Measurements from ENCODE around the gene HTRA1. TPM values are rescaled to one million over a fixed set of nuclear protein-coding genes. Genes with fewer than 3 reads are reported as not detected.
A peak's percentile ranks its signal among the peaks of the same experiment; 100 is the strongest.

HTRA1 gene
- total RNA-seq, 4 donors from 2014 or later, result 14.2 to 23.2 (median 17.2) TPM

DNA sequence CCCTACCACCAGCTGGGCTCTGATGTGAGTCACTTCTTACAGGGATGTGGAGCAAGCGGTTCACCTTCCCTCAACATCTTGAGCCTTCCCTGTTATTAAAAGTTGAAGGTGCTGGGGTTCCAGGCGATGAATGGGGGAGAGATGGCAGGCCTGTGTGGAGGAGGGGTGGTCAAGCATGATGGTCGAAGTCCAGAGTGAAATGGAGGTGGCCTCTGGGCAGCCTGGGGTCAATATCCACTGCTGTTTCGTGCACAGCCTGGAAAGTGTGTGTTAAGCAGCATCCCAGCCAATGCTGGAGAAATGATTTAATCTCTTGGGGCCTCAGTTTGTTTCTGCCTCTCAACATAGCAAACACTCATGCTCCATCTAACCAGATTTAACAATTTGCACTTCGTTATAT is 65.5 kb downstream of the HTRA1 start:
- intact Hi-C loops (cut with DNase I; ENCODE audit: low total_unique reads), result no loop called here
- H3K27ac ChIP-seq, result no peak overlapping the region
- TF ChIP-seq, protein P1, sequence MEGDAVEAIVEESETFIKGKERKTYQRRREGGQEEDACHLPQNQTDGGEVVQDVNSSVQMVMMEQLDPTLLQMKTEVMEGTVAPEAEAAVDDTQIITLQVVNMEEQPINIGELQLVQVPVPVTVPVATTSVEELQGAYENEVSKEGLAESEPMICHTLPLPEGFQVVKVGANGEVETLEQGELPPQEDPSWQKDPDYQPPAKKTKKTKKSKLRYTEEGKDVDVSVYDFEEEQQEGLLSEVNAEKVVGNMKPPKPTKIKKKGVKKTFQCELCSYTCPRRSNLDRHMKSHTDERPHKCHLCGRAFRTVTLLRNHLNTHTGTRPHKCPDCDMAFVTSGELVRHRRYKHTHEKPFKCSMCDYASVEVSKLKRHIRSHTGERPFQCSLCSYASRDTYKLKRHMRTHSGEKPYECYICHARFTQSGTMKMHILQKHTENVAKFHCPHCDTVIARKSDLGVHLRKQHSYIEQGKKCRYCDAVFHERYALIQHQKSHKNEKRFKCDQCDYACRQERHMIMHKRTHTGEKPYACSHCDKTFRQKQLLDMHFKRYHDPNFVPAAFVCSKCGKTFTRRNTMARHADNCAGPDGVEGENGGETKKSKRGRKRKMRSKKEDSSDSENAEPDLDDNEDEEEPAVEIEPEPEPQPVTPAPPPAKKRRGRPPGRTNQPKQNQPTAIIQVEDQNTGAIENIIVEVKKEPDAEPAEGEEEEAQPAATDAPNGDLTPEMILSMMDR (IDR thresholded peaks at IDR 0.05 in 4 of 5, conservative IDR thresholded peaks at IDR 0.05 in 1 of 5), result no peak
- no peak for DNase-seq
- H3K36me3 ChIP-seq, result no peaks in the 10 kb centered on the region
- ATAC-seq, result no peak
- H3K9me3 ChIP-seq, result no peaks in the 10 kb centered on the region
- H3K4me3 ChIP-seq, result no peak overlapping the region
- H3K4me1 ChIP-seq, result peaks cover 0 to 7% of the 10 kb centered on the region in 2 donors
- no peaks in the 10 kb centered on the region for H3K27me3 ChIP-seq
- in situ Hi-C loops (cut with MboI; ENCODE audit: low sequenced_read_pairs in 4 of 4), result no loop called here

DNA sequence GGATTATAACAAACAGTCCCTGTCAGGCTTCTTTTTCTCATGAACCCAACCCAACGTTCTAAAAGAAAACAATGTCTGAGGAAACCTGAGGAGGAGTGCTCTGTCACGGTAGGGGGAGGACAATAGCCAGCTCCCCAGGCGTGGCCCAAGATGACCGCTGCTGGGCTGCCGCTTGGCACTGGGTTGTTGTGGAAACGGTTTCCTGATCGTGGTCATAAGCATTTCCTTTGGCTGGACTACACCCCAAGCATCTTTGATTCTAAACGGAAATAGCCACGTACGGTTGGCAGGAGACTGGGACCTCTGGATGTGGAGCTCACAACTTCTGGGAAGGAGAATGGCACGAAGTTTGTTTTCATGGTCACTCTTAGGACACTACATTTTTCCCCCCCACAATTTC is 68.8 kb downstream of the HTRA1 start:
- in situ Hi-C loops (cut with MboI; ENCODE audit: low sequenced_read_pairs in 4 of 4) (no loop called here), intact Hi-C loops (cut with DNase I; ENCODE audit: low total_unique reads) (no loop called here)
- H3K9me3 ChIP-seq, result no peaks in the 10 kb centered on the region
- ATAC-seq (peak; percentile 39), DNase-seq (no peak)
- H3K4me3 ChIP-seq, result no peak overlapping the region
- peak overlapping the region in 1 of 4 donors; percentile 18 for H3K27ac ChIP-seq
- H3K27me3 ChIP-seq, result no peaks in the 10 kb centered on the region
- TF ChIP-seq, protein P1 (IDR thresholded peaks at IDR 0.05 in 4 of 5, conservative IDR thresholded peaks at IDR 0.05 in 1 of 5), result no peak
- no peak for TF ChIP-seq POLR2A (IDR thresholded peaks at IDR 0.05)
- peaks cover 0 to 7% of the 10 kb centered on the region in 2 donors for H3K4me1 ChIP-seq
- H3K36me3 ChIP-seq, result no peaks in the 10 kb centered on the region

DNA sequence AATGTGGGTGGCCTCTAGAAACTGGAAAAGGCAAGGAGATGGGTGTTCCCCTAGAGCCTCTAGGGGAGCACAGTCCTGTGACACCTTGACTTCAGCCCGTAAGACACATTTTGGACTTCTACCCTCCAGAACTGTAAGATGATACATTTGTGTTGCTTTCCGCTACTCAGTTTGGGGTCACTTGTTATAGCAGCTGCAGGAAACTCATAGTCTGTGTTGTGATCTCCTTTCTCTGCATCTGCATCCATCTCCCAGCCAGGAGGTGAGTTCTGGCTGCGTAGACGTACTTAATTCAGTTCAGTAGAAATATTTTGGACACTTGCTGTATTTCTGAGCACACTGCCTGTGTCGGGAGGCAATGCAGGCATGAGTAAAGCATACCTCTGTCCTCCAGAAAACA is 69.9 kb downstream of the HTRA1 start:
- TF ChIP-seq, protein P1 (IDR thresholded peaks at IDR 0.05 in 4 of 5, conservative IDR thresholded peaks at IDR 0.05 in 1 of 5), result no peak
- TF ChIP-seq POLR2A (IDR thresholded peaks at IDR 0.05), result no peak
- Histone ChIP-seq H3K27me3 (no peaks in the 10 kb centered on the region), H3K27ac (no peak overlapping the region), H3K36me3 (no peaks in the 10 kb centered on the region), H3K4me3 (no peak overlapping the region), H3K4me1 (peaks cover 0 to 7% of the 10 kb centered on the region in 2 donors), H3K9me3 (no peaks in the 10 kb centered on the region)
- in situ Hi-C loops (cut with MboI; ENCODE audit: low sequenced_read_pairs in 4 of 4), result no loop called here
- no peak for ATAC-seq
- intact Hi-C loops (cut with DNase I; ENCODE audit: low total_unique reads), result no loop called here
- no peak for DNase-seq

DNA sequence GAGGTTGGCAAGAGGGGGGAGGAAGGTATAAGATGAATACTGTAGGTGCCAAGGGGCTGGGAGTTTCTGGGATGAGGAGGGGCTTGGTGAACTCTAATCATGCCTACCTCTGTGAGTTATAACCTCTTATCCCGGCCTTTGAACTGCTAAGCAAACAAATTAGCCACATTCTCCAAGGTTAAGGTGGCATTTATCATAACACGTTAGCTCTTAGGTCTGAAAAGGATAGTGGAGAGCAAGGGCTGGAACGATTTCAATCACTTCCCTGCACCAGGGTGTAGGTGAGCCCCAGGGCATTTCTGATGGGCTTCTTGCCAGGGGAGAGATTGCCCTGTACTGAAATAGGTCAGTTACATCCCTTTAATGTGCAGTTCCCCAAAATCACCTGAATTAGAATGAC is 70.6 kb downstream of the HTRA1 start:
- peaks cover 0 to 7% of the 10 kb centered on the region in 2 donors for H3K4me1 ChIP-seq
- H3K9me3 ChIP-seq, result no peaks in the 10 kb centered on the region
- intact Hi-C loops (cut with DNase I; ENCODE audit: low total_unique reads) (no loop called here), in situ Hi-C loops (cut with MboI; ENCODE audit: low sequenced_read_pairs in 4 of 4) (no loop called here)
- TF ChIP-seq, protein P1 (IDR thresholded peaks at IDR 0.05 in 4 of 5, conservative IDR thresholded peaks at IDR 0.05 in 1 of 5), result no peak
- TF ChIP-seq POLR2A (IDR thresholded peaks at IDR 0.05), result no peak
- H3K4me3 ChIP-seq, result no peak overlapping the region
- no peak for ATAC-seq
- H3K36me3 ChIP-seq, result no peaks in the 10 kb centered on the region
- no peak overlapping the region for H3K27ac ChIP-seq
- DNase-seq, result no peak
- no peaks in the 10 kb centered on the region for H3K27me3 ChIP-seq

DNA sequence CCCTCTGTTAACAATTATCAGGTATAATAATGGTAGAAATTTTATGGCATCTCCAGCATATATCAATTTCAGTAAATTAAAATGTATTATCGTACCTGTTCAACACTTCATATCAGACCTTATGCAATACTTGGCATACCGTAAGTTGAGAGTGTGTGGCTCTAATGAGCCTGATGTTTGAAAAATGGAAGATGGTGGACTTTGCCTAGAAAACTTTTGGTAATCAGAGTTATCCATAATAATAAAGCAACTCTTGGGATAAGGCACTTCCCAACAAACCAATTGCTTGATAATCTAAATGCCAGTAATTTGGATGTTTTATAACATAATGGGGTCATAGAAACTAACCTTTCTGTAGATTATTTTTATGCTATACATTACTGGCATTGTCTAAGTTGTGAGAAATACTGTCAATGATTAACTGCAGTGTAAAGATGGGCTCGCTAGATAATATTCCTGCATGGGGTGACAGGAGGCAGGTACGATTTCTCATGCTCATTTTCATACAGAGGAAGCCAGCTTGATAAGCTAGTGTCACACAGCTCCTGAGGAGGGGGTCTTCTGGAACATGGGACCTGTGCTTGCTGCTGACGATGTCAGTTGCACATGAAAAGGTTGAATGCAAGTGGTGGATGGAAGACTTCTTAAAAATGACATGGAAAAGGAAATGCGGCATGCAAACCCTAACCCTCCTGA is 71.4 kb downstream of the HTRA1 start:
- no peaks in the 10 kb centered on the region for H3K9me3 ChIP-seq
- TF ChIP-seq, protein P1 (IDR thresholded peaks at IDR 0.05 in 4 of 5, conservative IDR thresholded peaks at IDR 0.05 in 1 of 5), result no peak
- no peak for TF ChIP-seq POLR2A (IDR thresholded peaks at IDR 0.05)
- H3K4me3 ChIP-seq, result no peak overlapping the region
- H3K36me3 ChIP-seq, result no peaks in the 10 kb centered on the region
- intact Hi-C loops (cut with DNase I; ENCODE audit: low total_unique reads) (no loop called here), in situ Hi-C loops (cut with MboI; ENCODE audit: low sequenced_read_pairs in 4 of 4) (no loop called here)
- peaks cover 0 to 7% of the 10 kb centered on the region in 2 donors for H3K4me1 ChIP-seq
- ATAC-seq (no peak), DNase-seq (no peak)
- no peaks in the 10 kb centered on the region for H3K27me3 ChIP-seq
- no peak overlapping the region for H3K27ac ChIP-seq
